ENCODE measurements around the gene MMEL1.

DNA sequence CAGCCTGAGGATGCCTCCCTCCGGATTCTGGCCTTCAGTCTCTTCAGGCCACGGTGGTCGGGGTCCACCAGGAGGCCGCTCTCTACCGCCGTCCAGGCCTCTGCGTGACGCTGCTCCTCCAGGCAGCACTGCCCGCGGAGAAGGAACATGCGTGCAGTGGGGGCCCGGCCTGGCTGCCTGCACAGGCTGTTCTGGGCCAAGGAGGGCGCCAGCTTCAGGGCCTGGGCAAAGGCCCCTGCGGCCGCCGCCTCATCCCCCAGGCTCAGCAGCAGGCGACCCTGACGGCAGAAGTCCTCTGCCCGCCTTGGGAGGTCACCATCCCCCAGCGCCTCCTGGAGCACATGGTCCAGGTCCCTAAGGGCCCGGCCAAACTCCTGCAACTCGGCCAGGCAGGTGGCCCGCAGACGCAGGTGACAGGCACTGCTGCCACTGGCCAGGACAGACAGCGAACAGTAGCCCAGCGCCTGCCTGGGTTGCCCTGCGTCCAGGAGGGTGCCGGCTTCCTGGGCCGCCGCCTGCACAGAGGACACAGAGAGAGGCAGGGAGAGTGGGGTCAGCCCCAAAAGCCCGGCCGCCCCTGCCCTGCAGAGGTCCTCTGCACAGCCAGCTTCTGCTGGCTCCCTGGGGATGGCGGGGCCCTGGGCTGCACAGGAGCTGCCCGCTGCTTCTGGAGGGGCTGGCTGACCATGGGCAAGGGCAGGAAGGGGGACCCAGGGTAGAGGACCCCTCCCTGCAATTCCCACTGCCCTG lies 8.7 kb upstream of the MMEL1 start:
- TF ChIP-seq, protein P1, sequence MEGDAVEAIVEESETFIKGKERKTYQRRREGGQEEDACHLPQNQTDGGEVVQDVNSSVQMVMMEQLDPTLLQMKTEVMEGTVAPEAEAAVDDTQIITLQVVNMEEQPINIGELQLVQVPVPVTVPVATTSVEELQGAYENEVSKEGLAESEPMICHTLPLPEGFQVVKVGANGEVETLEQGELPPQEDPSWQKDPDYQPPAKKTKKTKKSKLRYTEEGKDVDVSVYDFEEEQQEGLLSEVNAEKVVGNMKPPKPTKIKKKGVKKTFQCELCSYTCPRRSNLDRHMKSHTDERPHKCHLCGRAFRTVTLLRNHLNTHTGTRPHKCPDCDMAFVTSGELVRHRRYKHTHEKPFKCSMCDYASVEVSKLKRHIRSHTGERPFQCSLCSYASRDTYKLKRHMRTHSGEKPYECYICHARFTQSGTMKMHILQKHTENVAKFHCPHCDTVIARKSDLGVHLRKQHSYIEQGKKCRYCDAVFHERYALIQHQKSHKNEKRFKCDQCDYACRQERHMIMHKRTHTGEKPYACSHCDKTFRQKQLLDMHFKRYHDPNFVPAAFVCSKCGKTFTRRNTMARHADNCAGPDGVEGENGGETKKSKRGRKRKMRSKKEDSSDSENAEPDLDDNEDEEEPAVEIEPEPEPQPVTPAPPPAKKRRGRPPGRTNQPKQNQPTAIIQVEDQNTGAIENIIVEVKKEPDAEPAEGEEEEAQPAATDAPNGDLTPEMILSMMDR (IDR thresholded peaks at IDR 0.05): no peak
- TF ChIP-seq ZFX (IDR thresholded peaks at IDR 0.05; ENCODE audit: borderline replicate concordance): no peak
